Fibroblast of the aortic adventitia (primary cell): Measurements from ENCODE around the gene AATF. TPM values are rescaled to one million over a fixed set of nuclear protein-coding genes. Genes with fewer than 3 reads are reported as not detected.
"Not testable (repeated sequence)": the region's sequence is repeated elsewhere in the genome, so short reads cannot be mapped to it uniquely, and the experiment has no call there.

Experiments used
- DNase-seq: peaks from one replicate; pipeline ENCODE4 v3.0.0-alpha.2; 2010; ENCODE audit warnings: low read depth
- H3K4me3 ChIP-seq: 2 replicates; pipeline ENCODE4 v1.5.1; 2011; ENCODE audit warnings: low read depth, mild to moderate bottlenecking, control low read depth, low read length, moderate library complexity
- total RNA-seq: library from RNA; depleted of rRNA; stranded (reverse); fragments of >200 nt; gene quantifications from 2 replicates; pipeline ENCODE4 v1.2.3, GENCODE V29; 2012; ENCODE audit warnings: low replicate concordance
- TF ChIP-seq, protein P1 (sequence below): IDR thresholded peaks from 2 replicates; pipeline ENCODE4 v1.5.1; 2011; ENCODE audit warnings: mild to moderate bottlenecking, low read length, control low read depth, inconsistent platforms; ENCODE audit not compliant: insufficient read depth

AATF gene
- total RNA-seq, 1 donor = 25.1 TPM

- TF ChIP-seq, protein P1, sequence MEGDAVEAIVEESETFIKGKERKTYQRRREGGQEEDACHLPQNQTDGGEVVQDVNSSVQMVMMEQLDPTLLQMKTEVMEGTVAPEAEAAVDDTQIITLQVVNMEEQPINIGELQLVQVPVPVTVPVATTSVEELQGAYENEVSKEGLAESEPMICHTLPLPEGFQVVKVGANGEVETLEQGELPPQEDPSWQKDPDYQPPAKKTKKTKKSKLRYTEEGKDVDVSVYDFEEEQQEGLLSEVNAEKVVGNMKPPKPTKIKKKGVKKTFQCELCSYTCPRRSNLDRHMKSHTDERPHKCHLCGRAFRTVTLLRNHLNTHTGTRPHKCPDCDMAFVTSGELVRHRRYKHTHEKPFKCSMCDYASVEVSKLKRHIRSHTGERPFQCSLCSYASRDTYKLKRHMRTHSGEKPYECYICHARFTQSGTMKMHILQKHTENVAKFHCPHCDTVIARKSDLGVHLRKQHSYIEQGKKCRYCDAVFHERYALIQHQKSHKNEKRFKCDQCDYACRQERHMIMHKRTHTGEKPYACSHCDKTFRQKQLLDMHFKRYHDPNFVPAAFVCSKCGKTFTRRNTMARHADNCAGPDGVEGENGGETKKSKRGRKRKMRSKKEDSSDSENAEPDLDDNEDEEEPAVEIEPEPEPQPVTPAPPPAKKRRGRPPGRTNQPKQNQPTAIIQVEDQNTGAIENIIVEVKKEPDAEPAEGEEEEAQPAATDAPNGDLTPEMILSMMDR = no peak
- no peak overlapping the region for H3K4me3 ChIP-seq
- DNase-seq = no peak
These were observed 119.5 kb downstream of the AATF start for GRCh38 chr17:37068266-37068665.

DNA sequence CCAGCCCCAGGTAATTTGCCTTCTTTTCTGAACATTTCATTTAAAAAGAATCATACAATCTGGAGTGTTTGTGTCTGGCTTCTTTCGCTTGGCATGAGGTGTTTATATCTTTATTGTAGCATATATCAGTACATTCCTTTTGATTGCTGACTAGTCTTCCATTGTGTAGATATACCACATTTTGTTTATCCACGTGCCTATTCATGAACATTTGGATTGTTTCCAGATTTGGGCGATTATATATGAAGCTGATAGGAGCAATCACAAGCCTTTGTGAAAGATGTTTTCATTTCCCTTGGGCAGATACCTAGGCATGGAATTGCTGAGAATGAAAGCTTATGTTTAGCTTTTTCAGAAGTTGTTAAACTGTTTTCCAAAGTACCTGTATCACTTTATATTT is 120.3 kb downstream of the AATF start:
- H3K4me3 ChIP-seq = no peak overlapping the region
- TF ChIP-seq, protein P1 = no peak
- no peak for DNase-seq

GRCh38 chr17:37073464-37073863 is 124.7 kb downstream of the AATF start:
- H3K4me3 ChIP-seq, DNase-seq: not testable (repeated sequence)

DNA sequence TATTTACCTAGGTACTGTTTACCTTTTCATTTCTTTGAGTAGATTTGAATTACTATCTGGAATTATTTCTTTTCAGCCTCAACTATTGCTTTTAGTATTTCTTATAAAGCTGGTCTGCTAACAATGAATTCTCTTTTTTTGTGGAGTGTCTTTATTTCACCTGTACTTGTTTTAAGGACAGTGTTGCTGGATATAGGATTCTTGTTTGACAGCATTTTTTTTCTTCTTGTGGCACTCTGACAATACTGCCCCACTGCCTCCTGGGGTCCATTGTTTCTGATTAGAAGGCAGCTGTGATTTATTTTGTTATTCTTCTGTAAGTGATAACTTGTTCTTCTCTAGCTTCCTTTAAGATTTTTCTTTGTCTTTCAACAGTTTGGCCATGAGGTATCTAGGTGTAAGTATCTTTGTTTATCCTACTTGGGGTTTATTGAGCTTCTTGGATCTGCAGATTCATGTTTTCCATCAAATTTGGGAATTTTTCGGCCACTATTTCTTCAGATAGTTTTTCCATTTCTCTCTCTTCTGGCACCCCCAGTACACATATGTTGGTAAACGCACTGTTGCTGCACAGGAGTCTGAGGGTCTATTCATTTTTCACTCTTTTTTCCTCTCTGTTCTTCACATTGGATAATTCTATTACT is 130.4 kb downstream of the AATF start:
- no peak for DNase-seq
- no peak overlapping the region for H3K4me3 ChIP-seq
- TF ChIP-seq, protein P1 = no peak

DNA sequence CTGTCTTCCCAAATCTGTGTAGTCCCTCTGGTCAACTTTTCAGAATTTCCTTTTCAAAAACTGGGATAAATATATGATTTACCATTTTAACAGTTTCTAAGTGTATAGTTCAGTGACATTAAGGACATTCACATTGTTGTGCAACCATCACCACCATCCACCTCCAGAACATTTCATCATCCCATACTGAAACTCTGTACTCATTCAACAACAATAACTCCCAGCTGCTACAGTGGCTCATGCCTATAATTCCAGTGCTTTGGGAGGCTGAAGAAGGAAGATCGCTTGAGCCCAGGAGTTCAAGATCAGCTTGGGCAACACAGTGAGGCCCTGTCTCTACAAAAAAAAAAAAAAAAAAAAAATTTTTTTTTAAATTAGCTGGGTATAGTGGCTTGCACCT is 131.0 kb downstream of the AATF start:
- DNase-seq = peak; percentile 57
- TF ChIP-seq, protein P1 = no peak
- H3K4me3 ChIP-seq = no peak overlapping the region

DNA sequence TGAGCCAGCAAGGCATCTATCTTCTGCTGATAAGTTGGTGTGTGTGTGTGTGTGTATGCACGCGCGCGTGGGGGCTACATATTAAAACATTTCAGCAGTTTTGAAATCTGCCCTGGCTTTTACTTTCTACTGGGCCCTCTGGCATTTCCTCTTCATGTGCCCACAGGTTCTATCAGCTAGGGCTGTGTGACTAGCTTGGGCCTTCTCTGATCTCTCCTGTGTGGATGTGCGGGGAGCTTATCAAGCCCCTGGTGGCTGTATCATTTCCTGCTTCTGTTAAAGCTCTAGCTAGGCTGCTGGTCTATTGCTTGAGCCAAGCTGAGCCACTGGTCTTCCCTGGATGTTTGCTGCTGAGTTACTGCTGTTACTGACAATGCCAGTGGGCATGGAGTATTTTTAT is 132.5 kb downstream of the AATF start:
- peak; percentile 40 for DNase-seq
- TF ChIP-seq, protein P1 = peak; percentile 19

DNA sequence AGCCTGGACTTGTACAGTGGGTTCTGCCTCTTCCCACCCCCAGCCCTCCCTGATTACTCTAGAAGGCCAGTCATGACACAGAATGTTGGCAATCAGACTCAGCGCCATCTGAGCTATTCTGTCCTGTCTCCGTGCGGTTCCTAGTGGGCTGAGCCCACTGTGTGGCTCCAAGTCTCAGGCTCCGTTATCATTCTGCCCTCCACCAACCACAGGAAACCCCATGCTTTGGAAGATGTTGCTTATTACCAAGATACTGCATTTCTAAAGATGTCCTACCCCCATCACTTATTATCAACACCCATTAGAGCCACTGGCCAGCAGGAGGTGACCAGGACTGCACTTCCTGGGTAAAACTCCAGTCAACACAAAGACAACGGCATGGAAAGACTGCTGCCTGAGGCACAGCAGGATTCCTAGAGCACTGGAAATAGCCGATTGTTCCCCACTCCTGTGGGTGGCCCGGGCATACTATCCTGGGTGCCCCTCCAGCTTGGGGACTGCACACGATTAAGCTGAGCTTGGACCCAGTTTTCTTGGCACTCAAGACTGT is 133.6 kb downstream of the AATF start:
- TF ChIP-seq, protein P1 = no peak
- DNase-seq = no peak
- H3K4me3 ChIP-seq = no peak overlapping the region

More for the DNA sequence above, 132.5 kb downstream of the AATF start:
- H3K4me3 ChIP-seq = no peak overlapping the region
